ENCODE data around the gene FAM83D. TPM values are rescaled to one million over a fixed set of nuclear protein-coding genes. Genes with fewer than 3 reads are reported as not detected.

FAM83D gene
- total RNA-seq, 1 donor from 2014 or later: 20.4 TPM

DNA sequence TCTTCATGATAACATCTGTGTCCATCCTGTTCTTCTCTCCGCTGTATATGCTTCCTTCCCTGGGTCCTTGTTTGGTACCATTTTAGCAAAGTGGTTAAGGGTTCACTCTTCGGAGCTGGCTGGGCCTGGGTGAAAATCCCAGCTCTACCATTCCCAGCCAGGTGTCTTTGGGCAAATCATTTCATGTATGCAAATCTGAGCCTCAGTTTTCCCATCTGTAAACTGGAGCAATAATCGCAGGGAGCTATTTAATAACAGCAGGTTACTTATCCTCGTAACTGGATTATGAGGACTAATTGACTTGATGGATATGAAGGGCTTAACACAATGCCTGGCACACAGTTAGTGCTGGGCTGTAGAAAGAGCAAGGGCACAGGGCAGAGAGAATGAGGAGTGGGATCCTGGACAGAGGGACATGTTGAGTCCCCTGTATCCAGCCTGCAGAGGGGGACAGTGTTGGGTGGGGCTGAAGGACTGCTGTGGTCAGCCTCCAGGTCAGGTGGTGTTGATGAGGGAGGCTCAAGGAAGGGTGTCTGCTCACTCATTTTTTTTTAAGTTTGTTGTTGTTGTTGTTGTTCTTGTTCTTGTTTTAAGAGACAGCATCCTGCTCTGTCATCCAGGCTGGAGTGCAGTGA, 44.3 kb upstream of the FAM83D start:
- Histone ChIP-seq H3K4me3 (no peak overlapping the region), H3K9me3 (no peaks in the 10 kb centered on the region), H3K4me1 (no peaks in the 10 kb centered on the region), H3K36me3 (no peaks in the 10 kb centered on the region), H3K27ac (no peak overlapping the region), H3K27me3 (no peaks in the 10 kb centered on the region)
- DNase-seq (ENCODE audit: extremely low spot score in 2 of 2): no peak
- intact Hi-C loops (cut with DNase I): no loop called here
- TF ChIP-seq POLR2AphosphoS5 (IDR thresholded peaks at IDR 0.05; ENCODE audit: insufficient read depth in 1 of 2, low read depth in 1 of 2): no peak
- TF ChIP-seq, protein P1, sequence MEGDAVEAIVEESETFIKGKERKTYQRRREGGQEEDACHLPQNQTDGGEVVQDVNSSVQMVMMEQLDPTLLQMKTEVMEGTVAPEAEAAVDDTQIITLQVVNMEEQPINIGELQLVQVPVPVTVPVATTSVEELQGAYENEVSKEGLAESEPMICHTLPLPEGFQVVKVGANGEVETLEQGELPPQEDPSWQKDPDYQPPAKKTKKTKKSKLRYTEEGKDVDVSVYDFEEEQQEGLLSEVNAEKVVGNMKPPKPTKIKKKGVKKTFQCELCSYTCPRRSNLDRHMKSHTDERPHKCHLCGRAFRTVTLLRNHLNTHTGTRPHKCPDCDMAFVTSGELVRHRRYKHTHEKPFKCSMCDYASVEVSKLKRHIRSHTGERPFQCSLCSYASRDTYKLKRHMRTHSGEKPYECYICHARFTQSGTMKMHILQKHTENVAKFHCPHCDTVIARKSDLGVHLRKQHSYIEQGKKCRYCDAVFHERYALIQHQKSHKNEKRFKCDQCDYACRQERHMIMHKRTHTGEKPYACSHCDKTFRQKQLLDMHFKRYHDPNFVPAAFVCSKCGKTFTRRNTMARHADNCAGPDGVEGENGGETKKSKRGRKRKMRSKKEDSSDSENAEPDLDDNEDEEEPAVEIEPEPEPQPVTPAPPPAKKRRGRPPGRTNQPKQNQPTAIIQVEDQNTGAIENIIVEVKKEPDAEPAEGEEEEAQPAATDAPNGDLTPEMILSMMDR (IDR thresholded peaks at IDR 0.05): no peak
- no peak for TF ChIP-seq POLR2A (IDR thresholded peaks at IDR 0.05)

DNA sequence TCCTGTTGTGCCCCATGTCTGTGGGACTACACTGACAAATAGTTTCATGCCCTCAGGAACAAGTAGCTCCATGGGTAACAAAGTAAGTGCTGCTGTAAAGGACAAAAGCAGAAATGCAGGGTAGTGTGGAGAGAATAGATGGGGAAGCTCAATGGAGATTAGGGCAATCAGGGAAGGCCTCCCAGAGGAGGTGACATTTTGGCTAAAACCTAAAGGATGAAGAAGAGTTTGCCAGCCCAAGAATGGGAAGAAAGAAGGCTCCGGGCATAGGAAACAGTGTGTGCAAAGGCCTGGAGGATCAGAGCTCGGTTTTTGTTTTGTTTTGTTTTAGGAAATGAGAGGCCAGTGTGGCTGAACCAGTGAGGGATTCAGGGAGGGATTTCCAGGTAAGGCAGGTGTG, 43.6 kb upstream of the FAM83D start:
- H3K36me3 ChIP-seq: no peaks in the 10 kb centered on the region
- intact Hi-C loops (cut with DNase I): no loop called here
- no peak for DNase-seq (ENCODE audit: extremely low spot score in 2 of 2)
- H3K4me1 ChIP-seq: no peaks in the 10 kb centered on the region
- H3K27ac ChIP-seq: no peak overlapping the region
- TF ChIP-seq, protein P1 (IDR thresholded peaks at IDR 0.05): no peak
- no peak for TF ChIP-seq POLR2A (IDR thresholded peaks at IDR 0.05)
- TF ChIP-seq POLR2AphosphoS5 (IDR thresholded peaks at IDR 0.05; ENCODE audit: insufficient read depth in 1 of 2, low read depth in 1 of 2): no peak
- H3K27me3 ChIP-seq: no peaks in the 10 kb centered on the region
- no peak overlapping the region for H3K4me3 ChIP-seq
- no peaks in the 10 kb centered on the region for H3K9me3 ChIP-seq

DNA sequence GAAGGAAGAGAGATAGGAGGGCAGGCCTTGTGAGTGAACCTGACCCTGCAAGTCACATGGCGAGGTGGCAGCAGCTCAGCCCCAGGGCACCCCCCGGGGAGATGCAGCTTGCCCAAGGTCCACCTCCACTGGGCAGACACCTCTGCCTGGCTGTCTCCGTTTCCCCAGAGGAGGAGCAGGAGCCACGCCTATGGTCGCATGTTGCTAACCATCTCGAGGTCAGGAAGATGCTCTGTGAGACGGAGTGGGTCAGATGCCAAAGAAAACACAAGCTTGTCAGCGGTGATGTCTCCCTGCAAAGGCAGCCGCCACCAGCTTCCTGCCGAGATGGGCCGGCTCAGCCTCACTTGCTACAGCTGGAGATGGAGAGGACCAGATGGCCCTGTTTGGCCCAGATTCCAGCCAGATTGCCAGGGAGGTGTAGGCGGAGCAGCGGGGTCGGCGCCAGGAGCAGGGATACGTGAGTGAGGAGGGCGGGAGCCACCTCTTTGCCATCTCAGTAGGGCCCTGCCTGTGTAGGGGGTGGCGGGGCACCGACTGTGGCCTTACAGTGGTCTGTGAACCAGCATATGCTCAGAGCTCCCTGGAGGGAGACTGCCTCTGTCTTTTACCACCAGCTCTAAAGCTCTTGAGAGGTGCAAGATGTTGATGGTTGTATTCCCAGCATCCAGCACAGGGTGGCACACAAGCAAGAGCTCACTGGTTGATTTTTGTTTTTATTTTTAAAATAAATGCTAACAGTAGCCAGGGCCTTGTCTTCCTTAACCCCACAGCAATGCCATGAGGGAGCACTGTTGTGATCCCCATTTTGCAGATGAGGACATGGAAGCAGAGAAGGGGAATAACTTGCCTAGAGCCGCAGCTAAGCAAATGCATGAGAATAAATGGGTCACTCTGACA, 42.9 kb upstream of the FAM83D start:
- intact Hi-C loops (cut with DNase I): no loop called here
- TF ChIP-seq POLR2A (IDR thresholded peaks at IDR 0.05): no peak
- no peak for TF ChIP-seq POLR2AphosphoS5 (IDR thresholded peaks at IDR 0.05; ENCODE audit: insufficient read depth in 1 of 2, low read depth in 1 of 2)
- TF ChIP-seq, protein P1 (IDR thresholded peaks at IDR 0.05): no peak
- H3K36me3 ChIP-seq: no peaks in the 10 kb centered on the region
- H3K4me3 ChIP-seq: no peak overlapping the region
- H3K4me1 ChIP-seq: no peaks in the 10 kb centered on the region
- H3K9me3 ChIP-seq: no peaks in the 10 kb centered on the region
- no peak overlapping the region for H3K27ac ChIP-seq
- no peaks in the 10 kb centered on the region for H3K27me3 ChIP-seq
- no peak for DNase-seq (ENCODE audit: extremely low spot score in 2 of 2)

DNA sequence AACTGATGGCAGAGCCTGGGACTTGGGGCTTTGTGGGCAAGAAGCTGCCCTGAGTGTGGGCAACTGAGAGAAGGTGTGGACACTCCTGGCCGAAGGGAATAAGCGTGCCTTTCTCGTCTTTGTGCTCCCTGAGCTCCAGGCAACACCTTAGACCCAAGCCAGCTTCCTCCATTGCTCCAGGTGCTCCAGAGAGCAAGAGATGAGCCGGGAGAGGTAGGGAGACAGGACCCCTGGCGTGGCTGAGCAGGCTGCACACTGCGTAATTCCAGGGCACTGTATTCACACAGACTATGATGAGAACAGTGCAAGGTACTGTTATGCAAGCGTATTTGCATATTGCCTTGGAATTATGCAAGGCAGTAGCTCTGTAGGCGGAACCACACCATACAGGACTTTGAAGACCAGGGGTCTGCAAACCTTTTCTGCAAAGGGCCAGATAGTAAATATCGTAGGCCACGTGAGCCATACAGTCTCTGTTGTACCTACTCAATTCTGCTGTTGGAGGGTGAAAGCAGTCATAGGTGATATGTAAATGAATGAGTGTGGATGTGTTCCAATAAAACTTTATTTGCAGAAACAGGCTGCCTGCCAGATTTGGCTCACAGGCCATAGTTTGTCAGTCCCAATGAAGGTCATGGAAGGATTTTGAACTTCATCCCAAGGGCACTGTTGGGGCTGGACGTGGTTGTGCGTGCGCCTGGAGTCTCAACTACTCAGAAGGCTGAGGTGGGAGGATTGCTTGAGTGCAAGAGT, 42.1 kb upstream of the FAM83D start:
- intact Hi-C loops (cut with DNase I): no loop called here
- Histone ChIP-seq H3K36me3 (no peaks in the 10 kb centered on the region), H3K9me3 (no peaks in the 10 kb centered on the region), H3K4me3 (no peak overlapping the region), H3K27me3 (no peaks in the 10 kb centered on the region), H3K27ac (no peak overlapping the region), H3K4me1 (no peaks in the 10 kb centered on the region)
- DNase-seq (ENCODE audit: extremely low spot score in 2 of 2): no peak
- TF ChIP-seq POLR2A (IDR thresholded peaks at IDR 0.05) (no peak), POLR2AphosphoS5 (IDR thresholded peaks at IDR 0.05; ENCODE audit: insufficient read depth in 1 of 2, low read depth in 1 of 2) (no peak)
- TF ChIP-seq, protein P1 (IDR thresholded peaks at IDR 0.05): no peak

Measured in vagina (tissue), 2 donors.